UCSD-AML1 (cell line): ENCODE measurements around the gene HS1BP3.

Experiments
- DNase-seq: peaks from one replicate; lab custom pipeline; 2025; ENCODE audit not compliant: unreplicated experiment; lab: John Stamatoyannopoulos, UW

Gene HS1BP3

GRCh38 chr2:20675701-20676352 is 24.9 kb upstream of the HS1BP3 start:
- peak; percentile 37 for DNase-seq

- no peak for DNase-seq
Measured at GRCh38 chr2:20674974-20675679, 24.2 kb upstream of the HS1BP3 start.

DNA sequence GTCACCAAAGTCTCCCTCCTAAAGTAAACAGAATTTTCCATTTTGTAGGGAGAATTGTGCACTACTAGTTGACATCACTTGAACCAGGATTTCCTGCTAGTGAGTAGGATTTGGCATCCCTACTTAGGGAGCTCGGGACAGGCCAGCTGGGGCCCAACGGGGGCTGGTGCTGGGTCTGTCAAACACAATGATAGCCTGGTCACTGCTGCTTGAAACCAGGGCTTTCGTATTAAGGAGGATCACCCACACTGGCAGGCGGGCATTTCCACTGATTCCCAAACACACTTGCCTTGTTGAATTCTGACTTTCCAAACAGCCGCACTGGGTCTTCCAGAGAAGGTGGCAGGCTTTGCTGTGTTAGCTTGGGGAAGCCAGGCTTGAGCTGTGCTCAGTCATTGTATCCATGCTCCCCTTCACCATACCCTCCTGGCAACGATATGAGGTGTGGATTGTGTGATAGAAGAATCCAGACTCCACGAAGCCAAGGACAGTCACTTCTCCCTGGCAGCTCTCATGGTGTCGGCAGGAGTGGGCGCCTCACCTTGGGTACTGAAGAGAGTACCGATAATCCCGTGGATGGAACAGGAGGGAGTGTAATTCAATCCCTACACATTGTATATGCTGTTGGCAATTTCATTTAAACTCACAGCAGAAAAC is 23.5 kb upstream of the HS1BP3 start:
- DNase-seq = no peak

DNA sequence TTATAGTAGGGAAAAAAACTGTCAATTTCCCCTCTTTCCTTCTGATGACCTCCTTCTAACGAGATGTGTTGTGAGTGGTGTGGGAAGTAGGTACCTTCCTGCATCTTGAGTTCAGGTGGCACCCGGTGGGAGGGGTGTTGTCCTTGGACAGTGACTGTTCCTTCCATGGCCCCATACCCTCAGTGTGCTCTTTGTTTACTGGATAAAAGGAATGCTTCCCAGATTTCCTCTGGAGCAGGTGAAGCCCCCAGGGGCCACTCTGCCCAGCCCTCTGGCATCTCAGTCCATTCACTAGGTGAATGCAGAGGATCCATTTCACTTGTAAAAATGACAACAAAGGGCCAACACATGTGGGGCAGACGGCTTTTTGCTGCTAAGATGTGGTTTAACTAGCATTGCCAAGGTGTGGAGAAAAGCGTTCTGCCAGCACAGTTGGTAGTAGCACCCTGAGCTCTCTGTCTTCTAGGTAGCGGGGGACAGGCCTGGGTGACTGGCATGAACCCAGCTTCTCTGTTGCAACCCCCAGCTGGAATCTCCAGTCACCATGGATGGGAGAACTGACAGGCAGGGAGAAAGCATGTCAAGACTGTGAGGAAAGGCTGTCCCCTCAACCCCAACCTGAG is 22.9 kb upstream of the HS1BP3 start:
- DNase-seq = no peak

DNA sequence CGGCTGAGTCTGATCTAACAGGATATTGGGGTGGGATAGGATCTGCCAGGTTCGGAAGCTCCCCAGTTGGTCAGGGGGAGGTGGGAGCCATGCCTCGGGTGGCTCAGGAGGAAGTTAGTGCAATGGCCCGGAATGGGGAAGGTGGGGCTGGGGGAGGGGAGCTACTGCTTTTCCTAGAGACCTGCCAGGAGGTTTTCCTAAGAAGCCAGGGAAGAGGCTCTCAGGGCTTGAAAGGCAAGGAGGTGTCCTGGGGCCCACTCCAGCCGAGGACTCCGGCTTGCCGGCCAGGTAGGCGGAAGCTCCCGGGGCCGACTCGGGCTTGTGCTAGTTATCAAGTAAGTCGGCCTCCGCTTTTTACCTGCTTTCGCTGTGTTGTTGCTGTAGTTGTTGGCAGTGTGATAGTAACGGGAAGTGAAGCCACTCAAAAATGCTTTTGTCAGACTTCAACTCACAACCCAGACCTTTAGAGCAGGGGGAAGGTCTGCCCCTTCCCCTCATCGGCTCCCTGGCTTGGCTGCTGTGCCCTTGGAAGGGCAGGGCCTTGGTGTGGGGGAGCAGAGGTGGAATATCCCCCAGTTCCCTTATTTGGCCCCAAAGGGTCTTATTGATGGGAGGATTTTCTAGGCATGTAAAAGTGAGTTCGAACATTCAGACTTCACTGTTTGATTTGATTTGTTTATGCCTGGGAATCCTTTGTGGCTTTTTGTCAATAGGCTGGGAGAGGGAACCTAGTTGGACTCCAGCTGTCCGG is 21.5 kb upstream of the HS1BP3 start:
- DNase-seq = no peak

GRCh38 chr2:20671736-20672080 is 20.8 kb upstream of the HS1BP3 start:
- no peak for DNase-seq

DNA sequence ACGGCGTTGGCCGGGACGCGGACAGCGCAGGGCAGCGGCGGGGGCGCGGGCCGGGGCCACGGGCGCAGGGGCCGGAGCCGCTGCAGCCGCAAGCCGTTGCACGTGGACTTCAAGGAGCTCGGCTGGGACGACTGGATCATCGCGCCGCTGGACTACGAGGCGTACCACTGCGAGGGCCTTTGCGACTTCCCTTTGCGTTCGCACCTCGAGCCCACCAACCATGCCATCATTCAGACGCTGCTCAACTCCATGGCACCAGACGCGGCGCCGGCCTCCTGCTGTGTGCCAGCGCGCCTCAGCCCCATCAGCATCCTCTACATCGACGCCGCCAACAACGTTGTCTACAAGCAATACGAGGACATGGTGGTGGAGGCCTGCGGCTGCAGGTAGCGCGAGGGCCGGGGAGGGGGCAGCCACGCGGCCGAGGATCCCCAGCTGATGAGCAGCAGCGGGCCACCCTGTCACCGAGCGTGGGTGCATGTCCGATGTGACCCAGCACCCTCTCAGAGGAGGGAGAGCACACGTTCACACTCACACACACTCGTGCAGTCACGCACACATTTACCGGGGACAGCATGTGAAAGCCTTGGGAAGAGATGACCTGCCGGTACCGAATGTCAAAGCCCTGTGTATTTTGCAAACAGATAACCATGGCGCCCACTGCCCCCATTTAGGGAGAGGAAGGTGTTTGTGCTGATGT is 20.3 kb upstream of the HS1BP3 start:
- DNase-seq = no peak

- DNase-seq = no peak
Measured at GRCh38 chr2:20670315-20671035, 19.6 kb upstream of the HS1BP3 start.

DNA sequence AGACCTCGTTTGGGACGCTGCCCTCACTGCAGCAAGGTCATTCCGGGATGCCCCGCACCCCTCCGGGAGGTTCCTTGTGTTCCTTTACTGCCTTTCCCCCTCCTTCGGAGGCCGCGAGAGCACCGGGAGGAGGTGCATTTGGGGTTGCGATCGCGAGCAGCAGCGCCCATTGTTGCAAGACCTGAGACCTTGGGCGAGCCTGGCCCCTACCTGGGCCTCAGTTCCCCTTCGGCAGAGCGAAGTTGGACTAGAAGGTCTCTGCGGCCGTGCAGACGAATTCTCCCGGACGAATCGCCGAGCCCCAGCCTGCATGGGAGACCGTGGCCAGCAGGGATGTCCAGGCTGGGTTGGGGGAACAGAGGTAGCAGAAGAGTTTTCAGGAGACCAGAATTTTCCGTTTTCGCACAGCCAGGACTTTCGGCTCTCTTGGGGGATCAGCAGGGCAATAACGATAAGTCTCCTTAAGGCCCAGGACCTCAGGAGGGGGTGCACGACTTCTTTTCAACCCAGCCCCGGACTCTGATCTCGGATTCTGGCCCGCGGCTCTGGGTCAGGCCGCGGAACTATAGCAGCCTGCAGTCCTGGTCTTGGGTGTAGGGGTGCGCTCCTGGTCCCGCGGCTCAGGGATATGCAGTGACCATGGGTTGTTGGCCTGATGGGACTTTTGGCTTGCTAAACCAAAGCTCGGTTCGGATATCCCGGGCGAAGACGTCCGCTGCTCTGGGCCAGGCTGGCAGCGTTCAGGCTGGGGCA is 18.8 kb upstream of the HS1BP3 start:
- no peak for DNase-seq

DNA sequence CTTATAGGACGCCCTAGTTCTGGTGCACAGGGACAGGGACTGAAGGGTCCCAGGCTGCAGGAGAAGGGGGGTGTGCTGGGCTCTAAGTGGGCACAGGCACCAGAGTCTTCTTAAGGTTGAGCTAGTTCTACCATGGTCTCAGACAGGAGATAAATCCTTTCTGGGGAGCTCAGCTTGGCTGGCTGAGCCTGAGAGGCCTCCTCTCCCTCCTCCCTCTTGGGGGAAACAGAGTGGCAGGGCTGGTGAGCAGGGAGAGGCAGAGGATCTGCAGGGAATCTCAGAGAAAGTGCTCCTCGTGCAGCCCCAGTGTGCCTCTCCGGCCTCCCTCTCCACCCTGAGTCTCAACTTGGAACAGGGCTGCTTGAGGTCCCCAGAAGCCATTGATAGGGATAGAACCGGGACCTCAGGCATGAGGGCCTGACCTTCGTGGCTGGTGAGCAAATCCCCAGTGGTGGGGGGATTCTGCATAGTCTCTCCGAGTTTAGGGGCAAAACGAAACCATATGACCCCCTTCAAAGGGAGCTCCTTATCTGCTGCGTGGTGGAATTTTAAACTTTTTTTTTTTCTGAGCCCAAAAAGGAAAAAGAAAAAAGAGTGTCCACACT is 18.1 kb upstream of the HS1BP3 start:
- DNase-seq = no peak

GRCh38 chr2:20668451-20668850 is 17.6 kb upstream of the HS1BP3 start:
- DNase-seq = no peak

DNA sequence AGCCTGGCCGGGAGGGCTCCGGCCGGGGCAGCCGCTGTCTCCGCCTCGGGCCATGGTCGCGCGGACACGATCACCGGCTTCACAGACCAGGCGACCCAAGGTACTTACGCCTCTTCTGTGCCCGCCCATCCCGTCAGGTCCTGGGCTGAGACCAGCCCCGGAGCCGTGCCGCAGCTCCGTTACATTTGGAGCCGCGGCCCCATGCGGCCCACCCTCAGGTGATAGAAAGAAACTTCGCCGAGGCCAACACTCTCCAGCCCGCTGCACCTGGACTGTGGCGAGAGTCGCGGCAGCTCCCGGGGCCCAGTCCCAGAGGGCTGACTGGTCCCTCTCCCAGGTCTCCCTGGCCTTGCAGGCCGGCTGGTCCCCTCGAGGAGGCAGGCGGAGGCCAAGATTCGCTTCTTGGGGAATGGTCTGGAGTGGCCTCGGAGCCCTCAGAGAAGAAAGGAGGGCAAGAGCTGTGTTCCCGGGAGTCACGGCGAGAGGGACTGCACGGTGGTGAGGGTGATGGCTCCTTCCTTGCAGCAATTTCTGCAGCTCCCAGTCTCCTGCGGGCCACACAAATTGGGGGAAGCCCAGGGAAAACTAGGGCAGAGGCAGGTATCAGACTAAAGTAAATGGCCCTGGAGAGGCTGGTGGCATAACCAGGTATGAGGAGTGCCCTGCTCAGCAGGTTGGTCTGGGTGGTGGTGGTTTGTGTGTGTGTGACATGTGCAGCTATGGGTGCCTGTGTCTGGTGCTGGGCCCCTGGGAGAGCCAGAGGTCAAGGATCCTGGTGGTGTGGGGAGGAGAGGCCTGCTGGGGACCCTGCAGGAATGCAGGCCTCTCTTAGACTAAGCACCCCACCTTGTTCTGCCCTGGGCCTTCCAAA is 16.9 kb upstream of the HS1BP3 start:
- no peak for DNase-seq

GRCh38 chr2:20667151-20667530 is 16.2 kb upstream of the HS1BP3 start:
- DNase-seq = no peak

DNA sequence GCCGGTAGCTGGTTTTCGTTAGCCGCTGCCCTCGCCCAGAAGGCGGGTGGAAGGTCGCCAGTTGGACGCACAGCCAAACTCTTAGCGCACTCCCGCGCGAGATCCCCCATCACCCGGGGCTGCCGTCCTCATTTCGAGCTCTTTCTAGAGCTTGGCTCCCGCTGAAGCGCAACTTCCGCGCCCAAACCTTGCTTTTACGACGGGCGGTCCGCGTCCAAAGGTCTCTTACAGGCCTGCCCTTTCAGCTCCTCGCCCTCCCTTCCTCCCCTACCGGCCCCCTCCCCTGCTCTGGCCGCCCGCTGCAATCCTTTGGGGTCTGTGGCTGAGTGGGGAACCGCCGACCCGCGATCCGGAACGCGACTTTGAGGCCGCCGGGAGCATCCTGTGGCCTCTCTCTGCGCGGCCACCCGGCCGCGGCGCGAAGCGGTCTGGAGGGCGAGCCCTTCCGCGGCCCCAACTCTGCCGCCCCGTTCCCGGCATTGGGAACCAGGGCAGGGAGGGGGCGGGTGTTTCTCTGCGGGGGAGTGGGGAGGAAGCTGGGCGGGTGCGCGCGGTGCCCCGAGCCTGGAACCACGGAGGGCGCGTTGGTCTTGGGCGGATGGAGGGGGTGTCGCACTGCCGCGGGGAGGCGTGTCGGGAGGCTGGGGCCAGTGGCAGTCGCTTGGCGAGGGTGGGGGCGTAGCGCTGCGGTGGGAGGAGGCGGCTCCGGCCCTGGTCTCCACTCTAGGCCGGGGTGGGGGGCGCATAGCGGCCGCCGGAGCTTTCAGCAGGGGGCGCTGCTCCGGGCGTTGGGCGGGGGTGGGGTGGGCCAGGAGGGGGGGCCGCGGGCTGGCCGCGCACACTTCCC is 15.6 kb upstream of the HS1BP3 start, which contains the start of gene GDF7:
Gene GDF7, plus strand, starts transcription at position 841 of the 847 bp plus-strand sequence. CDS start 96 bp downstream, outside the sequence.
- peak; percentile 46 for DNase-seq

DNA sequence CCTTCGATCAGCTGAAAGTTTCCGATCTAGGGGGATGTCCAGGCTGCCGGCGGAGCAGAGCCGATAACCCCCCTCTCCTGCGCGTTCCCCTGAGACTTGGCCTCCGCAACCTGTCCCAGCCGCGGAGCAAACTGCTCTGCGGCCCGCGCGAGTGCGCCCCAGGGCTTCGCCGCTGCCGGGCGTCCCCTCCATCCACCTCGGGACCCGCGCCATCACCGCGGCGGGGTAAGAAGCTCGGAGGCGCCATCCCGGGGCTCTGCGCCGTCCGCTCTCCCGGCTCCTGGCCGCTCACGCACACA is 15.1 kb upstream of the HS1BP3 start:
- DNase-seq = no peak

DNA sequence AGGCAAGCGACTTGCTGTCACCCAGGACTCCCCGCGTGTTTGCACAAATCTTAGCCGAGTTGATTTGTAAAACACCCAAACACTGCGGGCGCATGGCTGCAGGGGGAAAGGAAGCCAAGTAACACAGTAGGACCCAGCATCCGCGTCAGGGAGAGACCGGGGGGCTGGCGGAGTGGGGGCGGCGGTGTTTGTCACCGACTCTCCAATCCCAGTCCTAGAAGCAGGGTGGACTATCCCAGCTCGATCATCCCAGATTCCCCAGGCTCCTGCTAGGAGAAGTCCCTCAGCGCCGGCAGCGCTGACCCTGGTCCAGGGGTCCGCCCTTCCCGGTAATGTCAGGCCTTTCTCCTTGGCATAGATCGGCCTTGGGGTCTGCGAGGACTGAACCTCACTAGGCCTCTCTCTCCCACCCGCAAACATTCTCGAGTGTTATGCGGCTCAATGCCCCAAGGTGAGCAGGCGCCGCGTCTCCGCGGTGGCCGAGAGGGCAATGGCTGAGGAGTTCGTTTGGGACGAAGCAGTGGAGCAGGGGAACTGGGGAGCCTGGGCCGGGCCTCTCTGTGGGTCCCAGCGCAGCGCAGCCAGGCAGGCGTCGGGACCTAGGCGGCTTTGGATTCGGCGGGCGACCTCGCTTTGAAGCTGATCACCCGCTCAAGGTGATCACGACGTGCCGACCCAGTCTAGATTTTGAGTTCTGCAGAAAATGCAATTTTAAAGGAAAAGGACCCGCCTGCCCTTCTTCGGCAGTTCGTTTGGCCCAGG is 14.5 kb upstream of the HS1BP3 start:
- no peak for DNase-seq
